Panc1 (cell line): ENCODE measurements around the gene RAB11FIP5. TPM values are rescaled to one million over a fixed set of nuclear protein-coding genes. Genes with fewer than 3 reads are reported as not detected.
"Not testable (repeated sequence)": the region's sequence is repeated elsewhere in the genome, so short reads cannot be mapped to it uniquely, and the experiment has no call there.

ENCODE experiments used
- ATAC-seq: fragments of 200-7000 bp; cut with Tn5 transposase; 2 replicates; pipeline ENCODE4 v1.9.1; 2020; ENCODE audit warnings: mild to moderate bottlenecking, moderate library complexity
- BruUV-seq: library from RNA; stranded (reverse); fragments of 400-500 nt; replicated peaks from 2 replicates; lab custom pipeline; 2021; lab: Mats Ljungman, UMichigan
- CTCF ChIA-PET: fragments of 300-600 bp; sonication (Branson Sonifier 250); formaldehyde crosslinking; loops from one replicate; lab custom pipeline; 2022; ENCODE audit warnings: antibody characterized with exemption; lab: Charles Lee
- POLR2A ChIA-PET: fragments of 300-600 bp; sonication (Branson Sonifier 250); formaldehyde crosslinking; loops from one replicate; lab custom pipeline; 2022; ENCODE audit warnings: antibody characterized with exemption; lab: Charles Lee
- DNase-seq: peaks from one replicate; pipeline ENCODE4 v3.0.0-alpha.2; 2010; ENCODE audit warnings: low read depth, low spot score
- H3K27ac ChIP-seq: 2 replicates; pipeline ENCODE4 v1.5.1; 2011; ENCODE audit warnings: mild to moderate bottlenecking, low read length, inconsistent platforms
- H3K27me3 ChIP-seq: fragments of 200-500 bp; sonication (Bioruptor generic); 2 replicates; pipeline ENCODE4 v1.6.0; 2014; ENCODE audit warnings: low read length, inconsistent platforms; ENCODE audit not compliant: control insufficient read depth, insufficient read depth
- H3K36me3 ChIP-seq: fragments of 200-500 bp; sonication (Bioruptor generic); 2 replicates; pipeline ENCODE4 v1.5.1; 2014; ENCODE audit warnings: inconsistent platforms, mild to moderate bottlenecking, low read length, moderate library complexity; ENCODE audit not compliant: control insufficient read depth, insufficient read depth
- H3K4me1 ChIP-seq: 2 replicates; pipeline ENCODE4 v1.5.1; 2011; ENCODE audit warnings: inconsistent platforms, mild to moderate bottlenecking, low read length, moderate library complexity; ENCODE audit not compliant: control insufficient read depth, insufficient read depth
- H3K4me3 ChIP-seq, 2 experiments: 2 replicates each; pipeline ENCODE4 v1.5.1; 2011 to 2012; ENCODE audit warnings: low read depth in 2 of 2, low read length in 2 of 2, mild to moderate bottlenecking in 2 of 2, inconsistent platforms in 1 of 2, moderate library complexity in 1 of 2
- H3K9me3 ChIP-seq: fragments of 200-500 bp; sonication (Bioruptor generic); 2 replicates; pipeline ENCODE4 v1.5.1; 2014; ENCODE audit warnings: low read depth, mild to moderate bottlenecking, inconsistent platforms, low read length, moderate library complexity; ENCODE audit not compliant: control insufficient read depth, insufficient read depth
- POLR2AphosphoS5 ChIP-seq: IDR thresholded peaks from 2 replicates; pipeline ENCODE4 v1.6.1; 2012; ENCODE audit warnings: mild to moderate bottlenecking, low read depth, low read length, moderate library complexity
- SIN3A ChIP-seq: IDR thresholded peaks from 2 replicates; pipeline ENCODE4 v1.6.1; 2012; ENCODE audit warnings: low read depth, mild to moderate bottlenecking, low read length, moderate library complexity, borderline replicate concordance; ENCODE audit not compliant: insufficient read depth
- TCF7L2 ChIP-seq: IDR thresholded peaks from 2 replicates; pipeline ENCODE4 v1.6.1; 2011; ENCODE audit warnings: mild to moderate bottlenecking, low read depth, low read length, inconsistent platforms
- in situ Hi-C: cut with HindIII; loops from 2 replicates; pipeline ENCODE4 v1.10.0; 2016; ENCODE audit warnings: low sequenced_read_pairs, low pct_unique_long_range_greater_than_20kb
- intact Hi-C: fragments of 100-400 bp; cut with micrococcal nuclease; formaldehyde crosslinking; loops from one replicate; pipeline ENCODE4 v1.10.0; 2022; ENCODE audit not compliant: unreplicated experiment
- total RNA-seq: library from RNA; stranded (reverse); gene quantifications from one replicate; pipeline ENCODE4 v1.2.1, GENCODE V29; 2021; ENCODE audit not compliant: unreplicated experiment
- TF ChIP-seq, protein P1 (sequence below): fragments of 450-650 bp; IDR thresholded peaks from 2 replicates; pipeline ENCODE4 v1.5.1; 2017; ENCODE audit warnings: mild to moderate bottlenecking
- TF ChIP-seq, protein P2 (sequence below), 2 experiments: IDR thresholded peaks; 2 replicates each; pipeline ENCODE4 v1.6.1; 2011 to 2012; ENCODE audit warnings: low read depth in 2 of 2, control low read depth in 1 of 2, low read length in 1 of 2, mild to moderate bottlenecking in 1 of 2, moderate library complexity in 1 of 2; ENCODE audit not compliant: insufficient read depth in 1 of 2

The RAB11FIP5 gene
- total RNA-seq, 1 experiment from 2014 or later, result 27.3 TPM

DNA sequence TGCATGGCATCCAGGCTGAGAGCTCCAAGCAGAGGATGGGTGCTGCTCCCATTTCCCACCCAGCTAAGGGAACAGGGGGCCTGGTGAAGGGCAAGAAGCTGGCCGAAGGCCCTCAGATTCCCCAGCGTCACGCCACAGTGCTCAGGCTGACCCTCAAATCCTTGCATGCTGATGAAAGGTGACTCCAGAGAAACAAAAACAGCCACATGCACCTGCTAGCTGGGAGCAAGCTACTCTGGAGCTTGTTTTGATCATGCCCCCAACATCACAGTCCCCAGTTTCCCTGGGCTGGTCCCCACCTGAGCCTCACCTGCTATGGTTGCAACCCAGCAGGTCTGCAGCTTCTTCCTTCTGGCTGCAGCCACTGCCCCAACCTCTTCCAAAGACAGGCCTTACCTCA is 13.3 kb downstream of the RAB11FIP5 start:
- ChIA-PET POLR2A (no interaction called here), CTCF (no interaction called here)
- BruUV-seq, result no TSS peak
- Histone ChIP-seq H3K4me1 (peaks cover 10% of the 10 kb centered on the region), H3K4me3 (no peak overlapping the region), H3K9me3 (no peaks in the 10 kb centered on the region), H3K36me3 (no peaks in the 10 kb centered on the region), H3K27ac (no peak overlapping the region), H3K27me3 (no peaks in the 10 kb centered on the region)
- ATAC-seq (no peak), DNase-seq (no peak)
- TF ChIP-seq, protein P1, sequence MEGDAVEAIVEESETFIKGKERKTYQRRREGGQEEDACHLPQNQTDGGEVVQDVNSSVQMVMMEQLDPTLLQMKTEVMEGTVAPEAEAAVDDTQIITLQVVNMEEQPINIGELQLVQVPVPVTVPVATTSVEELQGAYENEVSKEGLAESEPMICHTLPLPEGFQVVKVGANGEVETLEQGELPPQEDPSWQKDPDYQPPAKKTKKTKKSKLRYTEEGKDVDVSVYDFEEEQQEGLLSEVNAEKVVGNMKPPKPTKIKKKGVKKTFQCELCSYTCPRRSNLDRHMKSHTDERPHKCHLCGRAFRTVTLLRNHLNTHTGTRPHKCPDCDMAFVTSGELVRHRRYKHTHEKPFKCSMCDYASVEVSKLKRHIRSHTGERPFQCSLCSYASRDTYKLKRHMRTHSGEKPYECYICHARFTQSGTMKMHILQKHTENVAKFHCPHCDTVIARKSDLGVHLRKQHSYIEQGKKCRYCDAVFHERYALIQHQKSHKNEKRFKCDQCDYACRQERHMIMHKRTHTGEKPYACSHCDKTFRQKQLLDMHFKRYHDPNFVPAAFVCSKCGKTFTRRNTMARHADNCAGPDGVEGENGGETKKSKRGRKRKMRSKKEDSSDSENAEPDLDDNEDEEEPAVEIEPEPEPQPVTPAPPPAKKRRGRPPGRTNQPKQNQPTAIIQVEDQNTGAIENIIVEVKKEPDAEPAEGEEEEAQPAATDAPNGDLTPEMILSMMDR, result no peak
- TF ChIP-seq TCF7L2 (no peak), POLR2AphosphoS5 (no peak), SIN3A (no peak)
- TF ChIP-seq, protein P2, sequence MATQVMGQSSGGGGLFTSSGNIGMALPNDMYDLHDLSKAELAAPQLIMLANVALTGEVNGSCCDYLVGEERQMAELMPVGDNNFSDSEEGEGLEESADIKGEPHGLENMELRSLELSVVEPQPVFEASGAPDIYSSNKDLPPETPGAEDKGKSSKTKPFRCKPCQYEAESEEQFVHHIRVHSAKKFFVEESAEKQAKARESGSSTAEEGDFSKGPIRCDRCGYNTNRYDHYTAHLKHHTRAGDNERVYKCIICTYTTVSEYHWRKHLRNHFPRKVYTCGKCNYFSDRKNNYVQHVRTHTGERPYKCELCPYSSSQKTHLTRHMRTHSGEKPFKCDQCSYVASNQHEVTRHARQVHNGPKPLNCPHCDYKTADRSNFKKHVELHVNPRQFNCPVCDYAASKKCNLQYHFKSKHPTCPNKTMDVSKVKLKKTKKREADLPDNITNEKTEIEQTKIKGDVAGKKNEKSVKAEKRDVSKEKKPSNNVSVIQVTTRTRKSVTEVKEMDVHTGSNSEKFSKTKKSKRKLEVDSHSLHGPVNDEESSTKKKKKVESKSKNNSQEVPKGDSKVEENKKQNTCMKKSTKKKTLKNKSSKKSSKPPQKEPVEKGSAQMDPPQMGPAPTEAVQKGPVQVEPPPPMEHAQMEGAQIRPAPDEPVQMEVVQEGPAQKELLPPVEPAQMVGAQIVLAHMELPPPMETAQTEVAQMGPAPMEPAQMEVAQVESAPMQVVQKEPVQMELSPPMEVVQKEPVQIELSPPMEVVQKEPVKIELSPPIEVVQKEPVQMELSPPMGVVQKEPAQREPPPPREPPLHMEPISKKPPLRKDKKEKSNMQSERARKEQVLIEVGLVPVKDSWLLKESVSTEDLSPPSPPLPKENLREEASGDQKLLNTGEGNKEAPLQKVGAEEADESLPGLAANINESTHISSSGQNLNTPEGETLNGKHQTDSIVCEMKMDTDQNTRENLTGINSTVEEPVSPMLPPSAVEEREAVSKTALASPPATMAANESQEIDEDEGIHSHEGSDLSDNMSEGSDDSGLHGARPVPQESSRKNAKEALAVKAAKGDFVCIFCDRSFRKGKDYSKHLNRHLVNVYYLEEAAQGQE (IDR thresholded peaks at IDR 0.05; ENCODE audit: insufficient read depth in 1 of 2, low read depth in 2 of 2, low read length in 1 of 2), result no peak
- in situ Hi-C loops (no loop called here), intact Hi-C loops (no loop called here)

DNA sequence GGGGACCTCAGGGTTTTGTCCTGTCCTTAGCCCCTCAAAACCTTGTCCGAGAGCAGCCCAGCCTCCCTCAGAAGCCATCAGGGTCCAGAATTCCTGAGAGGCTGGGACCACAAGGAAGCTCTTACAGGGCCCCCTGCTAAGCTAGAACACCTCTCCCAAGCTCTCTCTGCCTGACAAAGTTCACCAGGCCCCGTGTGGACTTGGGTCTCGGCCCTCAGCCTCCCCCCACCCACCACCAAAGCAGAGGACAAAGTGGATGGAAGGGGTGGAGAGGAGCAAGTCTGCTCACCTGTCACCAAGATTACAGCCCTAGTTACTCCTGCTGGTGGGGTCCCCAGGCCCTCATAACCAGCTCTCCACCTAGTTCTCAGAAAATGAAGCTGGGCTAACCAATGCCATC is 16.8 kb downstream of the RAB11FIP5 start:
- Histone ChIP-seq H3K9me3 (no peaks in the 10 kb centered on the region), H3K27ac (no peak overlapping the region), H3K27me3 (no peaks in the 10 kb centered on the region), H3K36me3 (no peaks in the 10 kb centered on the region), H3K4me3 (no peak overlapping the region), H3K4me1 (no peaks in the 10 kb centered on the region)
- in situ Hi-C loops (no loop called here), intact Hi-C loops (no loop called here)
- no peak for ATAC-seq
- CTCF ChIA-PET, result no interaction called here
- POLR2A ChIA-PET, result no interaction called here
- no peak for TF ChIP-seq TCF7L2
- no peak for TF ChIP-seq SIN3A
- TF ChIP-seq, protein P1, result no peak
- TF ChIP-seq POLR2AphosphoS5, result no peak
- TF ChIP-seq, protein P2 (IDR thresholded peaks at IDR 0.05; ENCODE audit: insufficient read depth in 1 of 2, low read depth in 2 of 2, low read length in 1 of 2), result no peak
- no TSS peak for BruUV-seq
- no peak for DNase-seq

DNA sequence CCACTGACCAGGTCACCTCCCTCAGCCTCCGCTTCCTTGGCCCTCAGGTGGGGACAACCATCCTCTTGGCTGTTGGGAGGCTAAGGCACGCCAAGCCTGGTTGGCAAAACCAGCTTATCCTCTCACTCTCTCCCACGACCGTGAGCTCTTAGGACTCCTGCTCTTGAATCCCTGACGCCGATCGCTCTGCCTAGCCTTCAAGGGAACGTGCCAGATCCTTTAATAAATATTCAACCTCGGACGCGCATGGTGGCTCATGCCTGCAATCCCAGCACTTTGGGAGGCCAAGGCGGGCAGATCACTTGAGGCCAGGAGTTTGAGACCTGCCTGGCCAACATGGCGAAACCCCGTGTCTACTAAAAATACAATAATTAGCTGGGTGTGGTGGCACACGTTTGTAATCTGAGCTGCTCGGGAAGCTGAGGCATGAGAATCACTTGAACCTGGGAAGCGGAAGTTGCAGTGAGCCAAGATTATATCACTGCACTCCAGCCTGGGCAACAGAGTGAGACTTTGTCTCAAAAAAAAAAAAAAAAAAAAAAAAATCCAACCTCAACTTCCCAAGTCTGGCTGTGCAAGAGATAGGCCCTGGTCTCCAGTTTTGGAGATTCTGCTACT is 19.0 kb downstream of the RAB11FIP5 start:
- H3K4me1 ChIP-seq, intact Hi-C loops, CTCF ChIA-PET, BruUV-seq, H3K27ac ChIP-seq, DNase-seq, H3K27me3 ChIP-seq, ATAC-seq, POLR2A ChIA-PET, H3K9me3 ChIP-seq, H3K4me3 ChIP-seq, H3K36me3 ChIP-seq, in situ Hi-C loops: not testable (repeated sequence)
